MM.1S (cell line): ENCODE data around the gene GPRIN1.
"Not testable (repeated sequence)": the region's sequence is repeated elsewhere in the genome, so short reads cannot be mapped to it uniquely, and the experiment has no call there.

Experiments used
- CTCF ChIP-seq: fragments of 300-600 bp; sonication (generic); IDR thresholded peaks from 2 replicates; pipeline ENCODE4 v1.5.1; 2016; ENCODE audit warnings: antibody characterized with exemption, low read length, mixed read lengths
- EZH2 ChIP-seq: fragments of 300-600 bp; sonication (generic); optimal IDR thresholded peaks from 2 replicates; pipeline ENCODE3; 2017; ENCODE audit warnings: low read depth, mild to moderate bottlenecking, antibody characterized with exemption, low read length, mixed read lengths

DNA sequence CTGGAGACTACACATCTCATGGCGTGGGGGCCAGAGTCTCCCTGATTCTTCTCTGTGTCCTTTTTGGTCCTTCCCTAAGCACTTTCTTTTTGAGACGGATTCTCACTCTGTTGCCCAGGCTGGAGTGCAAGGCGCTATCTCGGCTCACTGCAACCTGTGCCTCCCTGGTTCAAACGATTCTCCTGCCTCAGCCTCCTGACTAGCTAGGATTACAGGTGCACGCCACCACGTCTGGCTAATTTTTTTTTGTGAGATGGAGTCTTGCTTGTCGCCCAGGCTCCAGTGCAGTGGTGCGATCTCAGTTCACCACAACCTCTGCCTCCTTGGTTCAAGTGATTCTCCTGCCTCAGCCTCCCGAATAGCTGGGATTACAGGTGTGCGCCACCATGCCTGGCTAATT is 59.0 kb downstream of the GPRIN1 start:
- not testable (repeated sequence) for TF ChIP-seq CTCF, EZH2
